Calu3 (cell line): ENCODE data around the gene MBNL2. TPM values are rescaled to one million over a fixed set of nuclear protein-coding genes. Genes with fewer than 3 reads are reported as not detected.

Experiments used
- BruUV-seq: library from RNA; stranded (reverse); fragments of 400-500 nt; replicated peaks from 2 replicates; lab custom pipeline; 2021; lab: Mats Ljungman, UMichigan
- CTCF ChIA-PET: fragments of 300-600 bp; sonication (Branson Sonifier 250); formaldehyde crosslinking; loops from one replicate; lab custom pipeline; 2022; ENCODE audit warnings: antibody characterized with exemption; lab: Charles Lee
- DNase-seq: peaks from one replicate; pipeline ENCODE4 v3.0.0; 2022
- H3K27ac Mint-ChIP-seq: one replicate; pipeline ENCODE4 v1.8.0; 2022; ENCODE audit warnings: mixed read lengths; ENCODE audit not compliant: unreplicated experiment
- H3K27me3 Mint-ChIP-seq: one replicate; pipeline ENCODE4 v1.8.0; 2022; ENCODE audit warnings: mixed read lengths; ENCODE audit not compliant: unreplicated experiment
- H3K36me3 Mint-ChIP-seq: one replicate; pipeline ENCODE4 v1.8.0; 2022; ENCODE audit warnings: mild to moderate bottlenecking, moderate library complexity, mixed read lengths; ENCODE audit not compliant: insufficient read depth, unreplicated experiment
- H3K4me1 Mint-ChIP-seq: one replicate; pipeline ENCODE4 v1.8.0; 2022; ENCODE audit warnings: mild to moderate bottlenecking, low read depth, mixed read lengths; ENCODE audit not compliant: unreplicated experiment
- H3K4me3 Mint-ChIP-seq: one replicate; pipeline ENCODE4 v1.8.0; 2022; ENCODE audit warnings: mild to moderate bottlenecking, low read depth, moderate library complexity, mixed read lengths; ENCODE audit not compliant: unreplicated experiment
- H3K9me3 Mint-ChIP-seq: one replicate; pipeline ENCODE4 v1.8.0; 2022; ENCODE audit warnings: low read depth, mixed read lengths; ENCODE audit not compliant: unreplicated experiment
- intact Hi-C: fragments of 100-400 bp; cut with micrococcal nuclease; formaldehyde crosslinking; loops from one replicate; pipeline ENCODE4 v1.10.0; 2022; ENCODE audit not compliant: unreplicated experiment
- total RNA-seq: library from RNA; stranded (reverse); gene quantifications from 2 replicates; pipeline ENCODE4 v1.2.3, GENCODE V29; 2022
- TF ChIP-seq, protein P1 (sequence below): fragments of 200-600 bp; IDR thresholded peaks from one replicate; pipeline ENCODE4 v1.8.0; 2022; ENCODE audit warnings: antibody characterized with exemption; ENCODE audit not compliant: unreplicated experiment

MBNL2 gene
- total RNA-seq, 1 experiment from 2014 or later, result 37.1 TPM

DNA sequence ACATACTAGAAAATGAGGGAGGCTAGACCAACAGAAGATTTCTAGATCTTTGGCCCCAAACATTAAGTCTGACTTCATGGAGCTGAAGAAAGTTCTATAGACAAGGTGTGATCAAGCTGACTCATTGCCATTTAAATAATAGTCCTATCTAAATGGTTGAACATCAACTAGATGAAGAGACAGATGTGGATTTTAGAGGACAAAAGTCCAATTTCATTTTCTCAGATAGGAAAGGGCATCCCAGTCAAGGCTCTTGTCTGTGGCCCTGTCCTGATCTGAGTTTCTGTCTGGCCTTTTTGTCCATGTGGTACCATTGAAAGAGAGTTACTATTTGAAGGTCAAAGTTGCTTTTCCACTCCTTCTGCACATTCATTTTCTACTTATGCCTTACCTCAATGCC, 74.6 kb downstream of the MBNL2 start:
- H3K27ac Mint-ChIP-seq, result no peak overlapping the region
- BruUV-seq, result no TSS peak
- H3K4me3 Mint-ChIP-seq, result no peak overlapping the region
- CTCF ChIA-PET, result interaction anchor here (0.8 kb wide), 1 partner anchor 74 kb away, joined by 4 read pairs; no protein-coding TSS in a partner anchor
- H3K36me3 Mint-ChIP-seq, result peaks cover 6% of the 10 kb centered on the region
- H3K9me3 Mint-ChIP-seq, result no peaks in the 10 kb centered on the region
- no peaks in the 10 kb centered on the region for H3K27me3 Mint-ChIP-seq
- TF ChIP-seq, protein P1, sequence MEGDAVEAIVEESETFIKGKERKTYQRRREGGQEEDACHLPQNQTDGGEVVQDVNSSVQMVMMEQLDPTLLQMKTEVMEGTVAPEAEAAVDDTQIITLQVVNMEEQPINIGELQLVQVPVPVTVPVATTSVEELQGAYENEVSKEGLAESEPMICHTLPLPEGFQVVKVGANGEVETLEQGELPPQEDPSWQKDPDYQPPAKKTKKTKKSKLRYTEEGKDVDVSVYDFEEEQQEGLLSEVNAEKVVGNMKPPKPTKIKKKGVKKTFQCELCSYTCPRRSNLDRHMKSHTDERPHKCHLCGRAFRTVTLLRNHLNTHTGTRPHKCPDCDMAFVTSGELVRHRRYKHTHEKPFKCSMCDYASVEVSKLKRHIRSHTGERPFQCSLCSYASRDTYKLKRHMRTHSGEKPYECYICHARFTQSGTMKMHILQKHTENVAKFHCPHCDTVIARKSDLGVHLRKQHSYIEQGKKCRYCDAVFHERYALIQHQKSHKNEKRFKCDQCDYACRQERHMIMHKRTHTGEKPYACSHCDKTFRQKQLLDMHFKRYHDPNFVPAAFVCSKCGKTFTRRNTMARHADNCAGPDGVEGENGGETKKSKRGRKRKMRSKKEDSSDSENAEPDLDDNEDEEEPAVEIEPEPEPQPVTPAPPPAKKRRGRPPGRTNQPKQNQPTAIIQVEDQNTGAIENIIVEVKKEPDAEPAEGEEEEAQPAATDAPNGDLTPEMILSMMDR, result no peak
- intact Hi-C loops, result no loop called here
- DNase-seq, result no peak
- H3K4me1 Mint-ChIP-seq, result peaks cover 23% of the 10 kb centered on the region

DNA sequence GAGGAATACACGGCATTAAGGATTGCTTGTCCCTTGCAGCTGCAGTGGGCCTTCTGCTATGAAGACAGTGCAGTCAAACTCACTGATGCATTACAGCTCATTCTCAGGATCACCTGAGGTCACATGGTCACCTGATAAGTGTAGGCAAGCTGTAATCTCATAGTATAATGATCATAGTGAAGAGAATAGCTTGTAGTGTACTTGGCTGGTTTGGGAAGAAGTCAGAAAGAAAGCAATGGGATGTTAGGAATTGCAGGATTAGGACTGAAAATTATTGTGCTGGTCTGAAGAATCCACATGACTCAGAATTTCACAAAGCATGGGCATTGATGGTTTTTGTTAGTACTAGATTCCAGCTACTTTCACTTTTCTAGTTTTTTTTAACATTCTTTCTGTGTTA, 76.7 kb downstream of the MBNL2 start:
- Mint-ChIP-seq H3K9me3 (no peaks in the 10 kb centered on the region), H3K27me3 (no peaks in the 10 kb centered on the region), H3K27ac (peak overlapping the region; percentile 20), H3K36me3 (peaks cover 6% of the 10 kb centered on the region), H3K4me3 (no peak overlapping the region), H3K4me1 (peaks cover 21% of the 10 kb centered on the region)
- intact Hi-C loops, result no loop called here
- no TSS peak for BruUV-seq
- no peak for DNase-seq
- TF ChIP-seq, protein P1, result no peak
- CTCF ChIA-PET, result no interaction called here

DNA sequence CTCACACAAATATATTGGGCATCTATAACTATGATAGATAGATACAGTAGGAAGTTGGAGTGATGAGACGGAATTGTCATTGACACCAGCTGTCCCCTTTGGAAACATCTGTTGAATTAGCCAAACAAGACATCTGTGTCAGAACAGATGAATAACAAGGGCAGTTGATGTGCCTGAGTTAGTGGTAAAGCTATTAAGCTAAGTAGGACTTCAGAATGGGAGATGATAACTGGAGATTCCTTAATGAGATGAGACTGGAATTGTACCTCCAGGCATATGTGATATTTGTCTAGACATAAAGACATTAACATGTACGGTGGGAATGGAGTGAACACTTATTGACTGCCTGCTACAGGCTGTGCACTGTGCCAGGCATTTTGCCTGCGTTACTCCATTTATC, 78.7 kb downstream of the MBNL2 start:
- TF ChIP-seq, protein P1, result no peak
- H3K27ac Mint-ChIP-seq, result no peak overlapping the region
- no peaks in the 10 kb centered on the region for H3K27me3 Mint-ChIP-seq
- intact Hi-C loops, result no loop called here
- no peak overlapping the region for H3K4me3 Mint-ChIP-seq
- H3K4me1 Mint-ChIP-seq, result peaks cover 6% of the 10 kb centered on the region
- no peak for DNase-seq
- peaks cover 12% of the 10 kb centered on the region for H3K36me3 Mint-ChIP-seq
- CTCF ChIA-PET, result no interaction called here
- no peaks in the 10 kb centered on the region for H3K9me3 Mint-ChIP-seq
- BruUV-seq, result no TSS peak

DNA sequence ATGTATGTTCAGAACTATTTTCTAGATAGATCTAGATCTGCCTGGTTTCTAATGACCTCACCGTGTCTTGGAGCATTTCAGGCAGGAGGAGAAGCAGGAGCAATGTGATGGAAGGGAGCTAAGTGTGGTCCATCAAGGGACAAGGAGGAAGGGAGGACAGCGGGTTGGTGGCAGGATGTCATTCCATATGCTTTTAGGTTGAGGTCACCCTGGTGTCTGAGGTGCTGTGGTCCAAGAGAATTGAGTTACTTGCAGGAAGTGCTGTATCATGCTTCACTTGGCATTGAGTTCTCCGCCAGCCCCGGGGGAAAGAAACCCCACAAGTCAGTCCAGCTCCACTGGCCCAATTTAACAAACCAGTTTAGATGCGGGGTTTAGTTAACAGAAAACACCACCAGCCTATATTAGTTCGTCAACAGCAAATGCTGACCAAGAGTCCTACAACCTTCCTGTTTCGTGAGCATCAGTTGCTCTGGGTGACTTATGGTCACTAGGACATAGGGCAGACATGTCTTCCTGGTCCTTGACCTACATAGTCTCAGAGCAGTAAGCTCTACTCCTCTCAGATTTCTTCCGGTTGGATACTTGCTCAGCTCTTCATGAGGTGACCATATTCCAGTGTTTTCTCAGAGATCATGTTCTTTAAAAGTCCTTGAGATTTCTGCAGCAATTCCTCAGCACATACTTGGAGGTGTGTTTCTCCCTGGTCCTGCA, 79.4 kb downstream of the MBNL2 start:
- Mint-ChIP-seq H3K9me3 (no peaks in the 10 kb centered on the region), H3K27me3 (no peaks in the 10 kb centered on the region), H3K4me3 (no peak overlapping the region), H3K36me3 (peaks cover 17% of the 10 kb centered on the region), H3K4me1 (peaks cover 12% of the 10 kb centered on the region), H3K27ac (no peak overlapping the region)
- no TSS peak for BruUV-seq
- intact Hi-C loops, result no loop called here
- TF ChIP-seq, protein P1, result no peak
- CTCF ChIA-PET, result no interaction called here
- no peak for DNase-seq
